SK-N-MC (cell line): ENCODE results near the gene PRAC1.

Experiments used
- EZH2 ChIP-seq: fragments of 200-600 bp; sonication (generic); IDR thresholded peaks from one replicate; pipeline ENCODE4 v1.6.1; 2017; ENCODE audit warnings: antibody characterized with exemption
- FOXP2 ChIP-seq: optimal IDR thresholded peaks from 2 replicates; pipeline ENCODE3; 2011; ENCODE audit warnings: mild to moderate bottlenecking, moderate library complexity; ENCODE audit not compliant: insufficient read depth; ENCODE audit errors: extremely low read length, control extremely low read depth
- POLR2AphosphoS5 ChIP-seq: IDR thresholded peaks from 2 replicates; pipeline ENCODE4 v1.6.1; 2012; ENCODE audit warnings: mild to moderate bottlenecking, low read depth, low read length, borderline replicate concordance

- TF ChIP-seq POLR2AphosphoS5: no peak
- TF ChIP-seq EZH2: no peak
- no peak for TF ChIP-seq FOXP2
Observed at GRCh38 chr17:48745381-48746275, 23.3 kb upstream of the PRAC1 start.
